ENCODE results near the gene S100A6.
"Not testable (repeated sequence)": the region's sequence is repeated elsewhere in the genome, so short reads cannot be mapped to it uniquely, and the experiment has no call there.

S100A6 gene

DNA sequence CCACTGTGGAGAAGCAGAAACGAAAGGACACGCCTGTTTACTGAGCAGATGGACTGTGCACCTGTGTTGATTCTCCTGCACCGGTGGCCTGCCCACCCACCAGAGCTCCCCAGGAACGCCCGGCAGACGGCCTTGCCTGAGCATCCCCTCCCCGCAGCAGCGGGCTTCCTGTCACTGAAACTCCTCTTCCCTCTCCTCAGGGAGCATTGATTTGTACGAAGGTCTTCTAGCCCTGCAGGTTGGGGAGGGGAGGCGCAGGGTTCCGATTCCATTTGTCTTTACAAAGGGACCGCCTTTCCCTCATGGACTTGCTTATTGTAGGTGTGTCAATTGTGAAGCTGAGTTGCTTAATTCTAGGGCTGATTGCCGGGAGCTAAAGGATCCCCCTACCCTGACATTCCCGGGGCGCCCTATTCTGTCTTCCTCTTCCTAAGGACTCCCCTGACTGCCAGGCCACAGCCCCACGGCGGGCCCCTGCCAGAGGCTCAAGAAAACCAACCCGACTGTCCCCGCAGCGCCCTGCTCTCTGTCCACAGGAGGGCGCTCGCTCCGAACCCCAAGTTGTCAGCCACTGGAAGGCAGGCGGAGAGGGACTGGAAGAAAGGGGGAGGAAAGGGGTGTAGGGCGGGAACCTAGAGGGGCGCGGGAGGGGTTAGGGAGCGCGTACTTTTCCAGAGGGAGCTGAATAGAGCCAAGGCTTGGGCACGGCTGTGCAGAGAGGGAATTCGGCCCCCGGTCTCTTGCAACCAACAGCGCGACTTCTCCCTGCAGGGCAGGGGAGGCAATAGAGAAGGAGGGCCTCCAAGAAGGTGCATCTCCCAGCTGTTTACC, 2.8 kb downstream of the S100A6 start:
- Histone ChIP-seq H3K9ac (ENCODE audit: low read depth, low read length) (peak overlapping the region; percentile 46; the same call in 1 of the 2 replicates), H3K4me3 (ENCODE audit: low read length) (peak overlapping the region; percentile 60; the same call in 1 of the 2 replicates), H3K27ac (ENCODE audit: low read length) (no peak overlapping the region)

DNA sequence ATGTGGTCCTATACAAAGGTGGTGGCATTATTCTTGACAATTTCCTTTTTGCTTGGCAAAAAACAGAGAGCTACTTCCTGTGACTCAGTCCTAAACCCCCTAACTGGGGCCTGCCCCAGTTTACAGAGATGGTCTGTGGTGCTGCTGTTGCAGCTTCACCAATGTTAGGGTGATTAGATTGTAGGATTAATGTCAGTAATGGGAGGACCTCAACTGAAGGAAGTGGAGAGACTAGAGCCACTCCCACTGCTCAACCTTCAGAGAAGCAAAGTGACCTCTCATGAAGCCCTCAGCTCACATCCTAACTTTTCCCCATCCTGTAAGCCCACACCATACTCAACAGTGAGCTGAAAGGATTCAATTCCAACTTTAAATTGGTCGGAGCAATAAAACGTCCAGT, 3.6 kb downstream of the S100A6 start:
- peaks cover 35% of the 10 kb centered on the region for H3K27me3 ChIP-seq (ENCODE audit: insufficient read depth, low read length)
- H3K9ac ChIP-seq (ENCODE audit: low read depth, low read length): peak overlapping the region; percentile 14; the same call in 1 of the 2 replicates
- H3K9me3 ChIP-seq (ENCODE audit: insufficient read depth, low read depth, low read length): no peaks in the 10 kb centered on the region
- no peak overlapping the region for H3K27ac ChIP-seq (ENCODE audit: low read length)
- H3K4me1 ChIP-seq (ENCODE audit: insufficient read depth, low read length): peaks cover 26% of the 10 kb centered on the region
- no peaks in the 10 kb centered on the region for H3K36me3 ChIP-seq (ENCODE audit: insufficient read depth, low read depth, low read length)
- peak overlapping the region; percentile 60; the same call in 1 of the 2 replicates for H3K4me3 ChIP-seq (ENCODE audit: low read length)

More for the DNA sequence above, 2.8 kb downstream of the S100A6 start:
- Histone ChIP-seq H3K27me3 (ENCODE audit: insufficient read depth, low read length) (peaks cover 39% of the 10 kb centered on the region), H3K9me3 (ENCODE audit: insufficient read depth, low read depth, low read length) (no peaks in the 10 kb centered on the region), H3K36me3 (ENCODE audit: insufficient read depth, low read depth, low read length) (no peaks in the 10 kb centered on the region), H3K4me1 (ENCODE audit: insufficient read depth, low read length) (peaks cover 21% of the 10 kb centered on the region)

DNA sequence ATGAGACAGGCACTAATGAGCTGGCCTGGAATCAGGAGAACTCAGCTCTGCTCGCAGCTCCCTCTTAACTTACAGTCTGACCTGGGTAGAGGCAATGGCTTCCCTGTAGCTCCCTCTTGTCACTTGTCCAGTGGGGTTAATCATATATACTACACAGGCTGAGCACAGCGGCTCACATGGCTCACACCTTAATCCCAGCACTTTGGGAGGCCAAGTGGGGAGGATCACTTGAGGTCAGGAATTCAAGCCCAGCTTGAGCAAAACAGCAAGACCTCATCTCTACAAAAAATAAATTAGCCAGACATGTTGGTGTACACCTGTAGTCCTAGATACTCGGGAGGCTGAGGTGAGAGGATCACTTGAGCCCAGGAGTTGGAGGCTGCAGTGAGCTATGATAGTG, 4.2 kb downstream of the S100A6 start:
- Histone ChIP-seq H3K27ac (ENCODE audit: low read length) (no peak overlapping the region), H3K36me3 (ENCODE audit: insufficient read depth, low read depth, low read length) (no peaks in the 10 kb centered on the region), H3K4me3 (ENCODE audit: low read length) (no peak overlapping the region), H3K4me1 (ENCODE audit: insufficient read depth, low read length) (peaks cover 27% of the 10 kb centered on the region), H3K9me3 (ENCODE audit: insufficient read depth, low read depth, low read length) (no peaks in the 10 kb centered on the region), H3K27me3 (ENCODE audit: insufficient read depth, low read length) (peaks cover 30% of the 10 kb centered on the region), H3K9ac (ENCODE audit: low read depth, low read length) (no peak overlapping the region)

DNA sequence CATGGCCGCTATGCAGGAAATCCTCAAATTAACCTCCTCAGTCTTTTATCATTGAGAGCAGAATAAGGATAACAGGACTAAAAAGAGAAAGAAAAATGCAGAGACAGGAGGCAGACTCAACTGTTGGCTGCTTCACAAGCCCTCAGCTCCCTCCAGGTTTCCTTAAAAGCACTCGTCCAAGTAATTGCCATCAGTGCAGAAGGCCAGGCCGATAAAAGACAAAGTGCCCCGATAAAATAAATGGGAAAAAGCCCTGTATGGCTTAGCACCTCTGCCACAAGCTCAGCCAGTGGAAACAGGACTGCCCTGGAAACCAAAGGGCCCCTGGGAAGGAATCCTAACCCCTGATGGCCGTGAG, 8.1 kb downstream of the S100A6 start:
- no peak overlapping the region for H3K27ac ChIP-seq (ENCODE audit: low read length)
- H3K27me3 ChIP-seq (ENCODE audit: insufficient read depth, low read length): no peaks in the 10 kb centered on the region
- H3K36me3 ChIP-seq (ENCODE audit: insufficient read depth, low read depth, low read length): no peaks in the 10 kb centered on the region
- no peaks in the 10 kb centered on the region for H3K9me3 ChIP-seq (ENCODE audit: insufficient read depth, low read depth, low read length)
- no peak overlapping the region for H3K4me3 ChIP-seq (ENCODE audit: low read length)
- H3K9ac ChIP-seq (ENCODE audit: low read depth, low read length): no peak overlapping the region
- peaks cover 19% of the 10 kb centered on the region for H3K4me1 ChIP-seq (ENCODE audit: insufficient read depth, low read length)

- no peak overlapping the region for H3K9ac ChIP-seq (ENCODE audit: low read depth, low read length)
- peaks cover 14% of the 10 kb centered on the region for H3K4me1 ChIP-seq (ENCODE audit: insufficient read depth, low read length)
- H3K9me3 ChIP-seq (ENCODE audit: insufficient read depth, low read depth, low read length): no peaks in the 10 kb centered on the region
- H3K27me3 ChIP-seq (ENCODE audit: insufficient read depth, low read length): no peaks in the 10 kb centered on the region
- no peak overlapping the region for H3K4me3 ChIP-seq (ENCODE audit: low read length)
- H3K36me3 ChIP-seq (ENCODE audit: insufficient read depth, low read depth, low read length): no peaks in the 10 kb centered on the region
- H3K27ac ChIP-seq (ENCODE audit: low read length): no peak overlapping the region
These were observed 8.6 kb downstream of the S100A6 start for GRCh38 chr1:153527023-153527682.

DNA sequence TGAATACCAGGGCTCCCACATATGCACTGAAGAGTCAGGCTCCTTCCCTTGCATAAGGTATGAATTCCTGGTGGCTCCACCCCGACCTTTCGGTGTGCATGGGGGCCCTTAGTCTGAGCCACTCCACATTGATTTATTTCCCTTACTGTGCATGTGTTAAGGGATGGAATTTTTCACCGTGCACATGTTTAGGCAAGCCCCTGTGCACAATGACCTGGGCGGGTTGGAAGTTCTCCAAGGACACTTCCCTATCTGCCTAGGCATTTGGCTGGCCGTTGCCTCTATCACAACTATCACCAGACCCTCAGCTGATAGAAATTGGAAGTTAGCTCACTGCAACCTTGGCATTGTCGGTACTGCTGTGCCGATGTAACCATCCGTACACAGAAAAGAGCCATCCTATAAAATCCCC, 9.7 kb downstream of the S100A6 start:
- Histone ChIP-seq H3K4me1 (ENCODE audit: insufficient read depth, low read length) (peaks cover 12% of the 10 kb centered on the region), H3K9ac (ENCODE audit: low read depth, low read length) (no peak overlapping the region), H3K9me3 (ENCODE audit: insufficient read depth, low read depth, low read length) (no peaks in the 10 kb centered on the region), H3K36me3 (ENCODE audit: insufficient read depth, low read depth, low read length) (no peaks in the 10 kb centered on the region), H3K4me3 (ENCODE audit: low read length) (no peak overlapping the region), H3K27ac (ENCODE audit: low read length) (no peak overlapping the region), H3K27me3 (ENCODE audit: insufficient read depth, low read length) (no peaks in the 10 kb centered on the region)

- no peaks in the 10 kb centered on the region for H3K27me3 ChIP-seq (ENCODE audit: insufficient read depth, low read length)
- H3K4me3 ChIP-seq (ENCODE audit: low read length): no peak overlapping the region
- H3K4me1 ChIP-seq (ENCODE audit: insufficient read depth, low read length): peaks cover 17% of the 10 kb centered on the region
- no peak overlapping the region for H3K27ac ChIP-seq (ENCODE audit: low read length)
- no peaks in the 10 kb centered on the region for H3K36me3 ChIP-seq (ENCODE audit: insufficient read depth, low read depth, low read length)
- no peaks in the 10 kb centered on the region for H3K9me3 ChIP-seq (ENCODE audit: insufficient read depth, low read depth, low read length)
- H3K9ac ChIP-seq (ENCODE audit: low read depth, low read length): no peak overlapping the region
These were observed 10.6 kb downstream of the S100A6 start for GRCh38 chr1:153525088-153525728.

GRCh38 chr1:153522353-153523048, 13.3 kb downstream of the S100A6 start:
- H3K4me1 ChIP-seq (ENCODE audit: insufficient read depth, low read length): peaks cover 15% of the 10 kb centered on the region
- H3K27ac ChIP-seq (ENCODE audit: low read length); H3K9ac ChIP-seq (ENCODE audit: low read depth, low read length); H3K36me3 ChIP-seq (ENCODE audit: insufficient read depth, low read depth, low read length); H3K27me3 ChIP-seq (ENCODE audit: insufficient read depth, low read length); H3K9me3 ChIP-seq (ENCODE audit: insufficient read depth, low read depth, low read length); H3K4me3 ChIP-seq (ENCODE audit: low read length): not testable (repeated sequence)

- not testable (repeated sequence) for H3K9ac ChIP-seq (ENCODE audit: low read depth, low read length); H3K36me3 ChIP-seq (ENCODE audit: insufficient read depth, low read depth, low read length); H3K4me1 ChIP-seq (ENCODE audit: insufficient read depth, low read length); H3K9me3 ChIP-seq (ENCODE audit: insufficient read depth, low read depth, low read length); H3K27ac ChIP-seq (ENCODE audit: low read length); H3K4me3 ChIP-seq (ENCODE audit: low read length)
- peaks cover 13% of the 10 kb centered on the region for H3K27me3 ChIP-seq (ENCODE audit: insufficient read depth, low read length)
These were observed 14.0 kb downstream of the S100A6 start for GRCh38 chr1:153521808-153522207.

GRCh38 chr1:153520818-153521476, 14.8 kb downstream of the S100A6 start:
- H3K4me3 ChIP-seq (ENCODE audit: low read length): 0 out of 2 replicates have a peak overlapping the region, but pooled peaks have one; percentile 2
- no peaks in the 10 kb centered on the region for H3K36me3 ChIP-seq (ENCODE audit: insufficient read depth, low read depth, low read length)
- peaks cover 8% of the 10 kb centered on the region for H3K4me1 ChIP-seq (ENCODE audit: insufficient read depth, low read length)
- no peak overlapping the region for H3K27ac ChIP-seq (ENCODE audit: low read length)
- H3K9ac ChIP-seq (ENCODE audit: low read depth, low read length): no peak overlapping the region; the same call in 1 of the 2 replicates
- H3K9me3 ChIP-seq (ENCODE audit: insufficient read depth, low read depth, low read length): no peaks in the 10 kb centered on the region
- peaks cover 22% of the 10 kb centered on the region for H3K27me3 ChIP-seq (ENCODE audit: insufficient read depth, low read length)

- H3K9ac ChIP-seq (ENCODE audit: low read depth, low read length); H3K27ac ChIP-seq (ENCODE audit: low read length); H3K4me1 ChIP-seq (ENCODE audit: insufficient read depth, low read length); H3K4me3 ChIP-seq (ENCODE audit: low read length); H3K36me3 ChIP-seq (ENCODE audit: insufficient read depth, low read depth, low read length); H3K9me3 ChIP-seq (ENCODE audit: insufficient read depth, low read depth, low read length): not testable (repeated sequence)
- H3K27me3 ChIP-seq (ENCODE audit: insufficient read depth, low read length): peaks cover 29% of the 10 kb centered on the region
These were observed 15.6 kb downstream of the S100A6 start for GRCh38 chr1:153520137-153520691.
